Midbrain (tissue), 1 donor: Measurements from ENCODE around the gene CLDN8.

Experiments
- DNase-seq: peaks from one replicate; lab custom pipeline; 2025; lab: John Stamatoyannopoulos, UW

CLDN8 gene

GRCh38 chr21:30200000-30200399, 15.9 kb downstream of the CLDN8 start:
- DNase-seq = no peak

GRCh38 chr21:30194701-30195299, 21.1 kb downstream of the CLDN8 start:
- peak; percentile 35 for DNase-seq

- DNase-seq = no peak
Measured at GRCh38 chr21:30193201-30193600, 22.7 kb downstream of the CLDN8 start.

- DNase-seq = no peak
Measured at GRCh38 chr21:30190554-30190953, 25.3 kb downstream of the CLDN8 start.

- no peak for DNase-seq
Measured at GRCh38 chr21:30189773-30190172, 26.1 kb downstream of the CLDN8 start.

- DNase-seq = no peak
Measured at GRCh38 chr21:30186242-30186641, 29.7 kb downstream of the CLDN8 start.

- no peak for DNase-seq
Measured at GRCh38 chr21:30168086-30168485, 47.8 kb downstream of the CLDN8 start.

GRCh38 chr21:30166705-30167104, 49.2 kb downstream of the CLDN8 start, which contains the start of gene CLDN17:
TSS of gene CLDN17 (minus strand) at chr21:30166805. CDS start at chr21:30166617, 188 bp downstream.
- no peak for DNase-seq

GRCh38 chr21:30166171-30166570, 49.7 kb downstream of the CLDN8 start:
- DNase-seq = no peak

- no peak for DNase-seq
Measured at GRCh38 chr21:30164796-30165195, 51.1 kb downstream of the CLDN8 start.
